CMK (cell line): ENCODE measurements around the gene NKD2.

Experiments used
- DNase-seq: peaks from one replicate; pipeline ENCODE4 v3.0.0-alpha.2; 2010; ENCODE audit warnings: low read depth

The NKD2 gene

DNA sequence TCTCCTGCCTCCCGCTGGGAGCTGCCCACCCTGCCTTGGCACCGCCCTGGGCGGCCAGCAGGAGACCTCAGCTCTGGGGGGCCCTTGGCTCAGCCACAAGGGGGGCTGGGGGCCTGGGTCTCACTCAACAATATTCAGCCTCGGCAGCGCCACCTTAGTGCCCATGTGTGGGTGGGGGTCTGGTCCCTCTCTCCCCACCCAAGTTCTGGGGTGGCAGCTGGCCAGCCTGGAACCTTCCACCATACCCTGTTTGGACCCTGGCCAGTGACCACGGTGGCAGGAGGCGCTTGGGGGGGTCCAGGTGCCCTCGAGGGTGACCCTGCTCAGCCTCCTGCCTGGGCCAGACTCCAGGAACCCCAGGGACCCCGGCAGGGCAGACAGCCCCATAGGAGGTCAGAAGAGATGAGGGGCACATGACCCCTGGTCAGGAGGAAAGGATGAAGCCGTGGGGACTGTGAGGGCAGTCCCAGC, 22.2 kb downstream of the NKD2 start:
- DNase-seq, result no peak

GRCh38 chr5:1031306-1031959, 22.8 kb downstream of the NKD2 start:
- no peak for DNase-seq

DNA sequence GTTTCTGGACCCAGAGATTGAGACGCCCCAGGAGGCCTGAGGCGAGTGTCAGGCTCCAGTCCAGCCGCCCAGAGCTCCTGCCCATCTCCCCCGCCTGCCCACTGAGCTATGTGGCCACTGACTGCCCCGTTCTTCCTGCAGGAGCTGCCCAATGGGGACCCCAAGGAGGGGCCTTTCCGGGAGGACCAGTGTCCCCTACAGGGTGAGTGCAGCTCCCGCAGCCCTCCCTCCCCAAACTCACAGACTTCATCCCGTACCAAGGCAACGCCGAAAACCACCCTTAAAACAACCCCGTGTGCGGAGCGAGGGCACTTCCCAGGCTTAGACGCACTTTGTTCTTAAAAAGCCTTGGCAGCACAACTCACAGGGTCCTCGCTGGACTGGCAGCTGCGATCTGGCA, 23.4 kb downstream of the NKD2 start:
- no peak for DNase-seq

- DNase-seq, result no peak
Measured at GRCh38 chr5:1032551-1033027, 24.0 kb downstream of the NKD2 start.

DNA sequence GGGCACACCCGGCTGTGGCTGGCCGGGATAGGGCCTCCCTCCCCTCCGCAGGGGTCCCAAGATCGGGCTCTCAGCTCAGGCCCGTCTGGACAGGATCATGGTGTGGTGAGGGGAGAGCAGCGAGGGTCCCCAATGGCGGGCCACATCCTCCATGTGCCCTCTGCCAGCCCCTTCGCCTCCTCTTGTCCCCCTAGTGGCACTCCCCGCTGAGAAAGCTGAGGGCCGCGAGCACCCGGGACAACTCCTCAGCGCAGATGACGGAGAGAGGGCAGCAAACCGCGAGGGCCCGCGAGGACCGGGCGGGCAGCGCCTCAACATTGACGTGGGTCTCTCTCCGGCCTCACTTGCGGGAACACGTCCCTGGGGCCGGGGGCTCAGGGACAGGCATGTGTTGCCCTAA, 24.6 kb downstream of the NKD2 start:
- DNase-seq, result no peak

- DNase-seq, result no peak
Measured at GRCh38 chr5:1033606-1034420, 25.2 kb downstream of the NKD2 start.

DNA sequence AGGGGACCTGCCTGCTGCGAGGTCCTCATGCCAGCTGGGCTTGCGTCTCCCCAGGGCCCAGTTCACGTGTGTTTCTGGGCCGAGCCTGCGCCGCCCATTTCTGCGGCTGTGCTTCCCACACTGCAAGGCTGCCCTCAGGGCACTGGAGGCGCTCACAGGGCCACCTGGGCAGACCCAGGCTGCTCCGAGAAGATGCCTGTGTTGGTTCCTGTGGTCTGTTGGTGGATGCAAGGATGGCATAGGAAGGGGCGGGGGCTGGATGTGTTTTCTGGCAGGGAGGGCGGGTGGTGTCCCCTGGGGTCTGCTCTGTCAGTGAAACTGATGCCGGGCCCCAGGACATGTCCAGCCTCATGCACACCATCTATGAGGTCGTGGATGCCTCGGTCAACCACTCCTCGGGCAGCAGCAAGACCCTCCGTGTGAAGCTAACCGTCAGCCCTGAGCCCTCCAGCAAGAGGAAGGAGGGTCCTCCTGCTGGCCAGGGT, 25.9 kb downstream of the NKD2 start:
- DNase-seq, result no peak

- DNase-seq, result no peak
Measured at GRCh38 chr5:1034986-1035385, 26.4 kb downstream of the NKD2 start.

DNA sequence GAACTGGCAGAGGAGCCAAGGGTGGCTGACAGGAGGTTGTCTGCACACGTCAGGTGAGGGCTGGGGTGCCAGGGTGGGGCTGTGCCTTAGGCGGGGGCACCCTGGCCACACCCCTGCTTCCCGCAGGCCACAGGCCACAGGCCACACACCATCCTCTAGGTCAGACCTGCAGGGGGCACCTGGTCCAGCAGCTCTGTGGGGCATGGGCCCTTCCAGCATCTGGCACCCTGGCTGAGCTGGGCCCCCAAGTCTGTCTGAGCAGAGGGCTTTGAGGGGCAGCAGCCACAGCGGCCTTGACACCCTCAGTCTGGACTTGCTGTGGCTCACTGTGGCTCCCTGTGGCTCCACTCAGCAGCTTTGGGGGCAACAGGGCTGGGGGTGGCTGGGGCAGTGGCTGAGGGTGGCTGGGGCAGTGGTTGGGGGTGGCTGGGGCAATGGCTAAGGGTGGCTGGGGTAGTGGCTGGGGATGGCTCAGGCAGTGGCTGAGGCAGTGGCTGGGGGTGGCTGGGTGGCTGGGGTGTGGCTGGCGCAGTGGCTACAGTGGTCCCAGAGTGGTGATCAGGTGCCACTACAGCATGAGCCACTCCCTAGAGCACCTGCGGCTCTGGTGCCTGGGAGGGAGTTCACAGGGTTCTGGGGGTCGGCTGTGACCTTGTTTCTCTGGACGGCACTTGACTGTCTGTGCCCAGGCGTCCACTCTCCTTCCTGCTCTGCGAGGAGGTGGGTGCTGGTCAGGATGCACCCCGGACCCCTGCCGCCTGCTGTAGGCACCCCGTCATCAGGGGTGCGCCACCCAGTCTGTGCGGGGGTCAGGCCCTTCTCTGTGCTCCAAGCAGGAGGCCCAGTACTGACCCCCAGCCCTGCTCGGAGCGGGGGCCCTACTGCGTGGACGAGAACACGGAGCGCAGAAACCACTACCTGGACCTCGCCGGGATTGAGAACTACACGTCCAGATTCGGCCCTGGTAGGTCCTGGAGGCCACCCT, 27.1 kb downstream of the NKD2 start:
- no peak for DNase-seq

DNA sequence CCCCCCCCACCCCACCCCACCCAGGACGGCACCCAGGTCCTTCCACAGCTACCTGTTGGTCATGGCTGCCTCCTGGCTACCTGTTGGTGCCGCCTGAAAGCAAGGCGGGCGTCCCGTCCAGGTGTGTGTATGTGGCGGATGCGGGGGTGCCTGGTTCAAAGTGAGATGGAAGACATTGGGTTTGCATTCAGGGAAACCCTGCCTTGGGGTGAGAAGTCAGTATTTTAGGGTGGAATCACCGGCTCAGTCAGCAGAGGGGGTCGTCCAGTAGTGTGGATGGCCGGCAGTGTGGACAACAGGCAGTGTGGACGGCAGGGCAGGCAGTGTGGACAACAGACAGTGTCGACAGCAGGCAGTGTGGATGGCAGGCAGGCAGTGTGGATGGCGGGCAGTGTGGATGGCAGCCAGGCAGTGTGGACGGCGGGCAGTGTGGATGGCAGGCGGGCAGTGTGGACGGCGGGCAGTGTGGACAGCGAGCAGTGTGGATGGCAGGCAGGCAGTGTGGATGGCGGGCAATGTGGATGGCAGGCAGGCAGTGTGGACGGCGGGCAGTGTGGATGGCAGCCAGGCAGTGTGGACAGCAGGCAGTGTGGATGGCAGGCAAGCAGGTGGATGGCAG, 28.0 kb downstream of the NKD2 start:
- DNase-seq, result no peak

DNA sequence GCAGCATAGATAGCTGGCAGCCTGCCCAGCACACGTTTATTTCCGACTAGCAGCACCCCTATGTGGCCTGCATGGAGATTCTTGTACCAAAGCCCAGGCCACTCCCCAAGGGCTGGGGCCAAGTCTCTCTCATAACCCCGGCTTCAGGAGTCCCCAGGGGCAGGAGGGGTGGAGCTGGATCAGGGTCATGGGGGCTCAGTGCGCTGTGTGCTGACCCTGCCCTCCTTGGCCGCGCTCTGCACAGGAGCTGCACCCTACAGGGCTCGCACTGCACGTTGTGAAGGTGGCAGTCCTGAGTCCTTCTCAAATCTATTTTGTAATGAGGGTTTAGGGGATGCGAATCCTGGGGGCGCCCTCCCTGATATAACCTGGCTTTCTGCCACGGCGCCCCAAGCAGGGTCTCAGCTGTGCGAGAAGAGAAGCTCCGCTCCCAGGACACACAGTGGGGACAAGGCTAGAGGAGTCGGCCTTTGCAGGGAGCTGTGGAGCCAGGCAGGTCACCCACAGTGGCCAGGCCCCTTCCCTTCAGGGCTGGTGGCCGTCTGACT, 28.6 kb downstream of the NKD2 start:
- no peak for DNase-seq

DNA sequence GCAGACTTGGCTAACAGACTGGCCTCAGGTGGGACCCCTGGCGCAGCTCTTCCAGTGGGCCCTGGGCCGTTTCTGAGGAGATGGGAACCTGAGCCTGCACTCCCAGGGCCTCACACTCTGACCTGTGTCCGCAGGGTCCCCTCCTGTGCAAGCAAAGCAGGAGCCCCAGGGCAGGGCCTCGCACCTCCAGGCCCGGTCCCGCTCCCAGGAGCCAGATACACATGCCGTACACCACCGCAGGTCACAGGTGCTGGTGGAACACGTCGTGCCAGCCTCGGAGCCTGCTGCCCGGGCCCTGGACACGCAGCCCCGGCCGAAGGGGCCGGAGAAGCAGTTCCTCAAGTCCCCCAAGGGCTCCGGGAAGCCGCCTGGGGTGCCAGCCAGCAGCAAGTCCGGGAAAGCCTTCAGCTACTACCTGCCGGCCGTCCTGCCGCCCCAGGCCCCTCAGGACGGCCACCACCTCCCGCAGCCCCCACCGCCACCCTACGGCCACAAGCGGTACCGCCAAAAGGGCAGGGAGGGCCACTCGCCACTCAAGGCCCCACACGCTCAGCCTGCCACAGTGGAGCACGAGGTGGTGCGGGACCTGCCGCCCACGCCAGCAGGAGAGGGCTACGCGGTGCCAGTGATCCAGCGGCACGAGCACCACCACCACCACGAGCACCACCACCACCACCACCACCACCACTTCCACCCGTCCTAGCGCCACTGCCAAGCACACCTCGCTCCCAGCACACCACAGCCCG, 29.2 kb downstream of the NKD2 start:
- DNase-seq, result no peak

- no peak for DNase-seq
Measured at GRCh38 chr5:1038417-1039209, 30.0 kb downstream of the NKD2 start.

DNA sequence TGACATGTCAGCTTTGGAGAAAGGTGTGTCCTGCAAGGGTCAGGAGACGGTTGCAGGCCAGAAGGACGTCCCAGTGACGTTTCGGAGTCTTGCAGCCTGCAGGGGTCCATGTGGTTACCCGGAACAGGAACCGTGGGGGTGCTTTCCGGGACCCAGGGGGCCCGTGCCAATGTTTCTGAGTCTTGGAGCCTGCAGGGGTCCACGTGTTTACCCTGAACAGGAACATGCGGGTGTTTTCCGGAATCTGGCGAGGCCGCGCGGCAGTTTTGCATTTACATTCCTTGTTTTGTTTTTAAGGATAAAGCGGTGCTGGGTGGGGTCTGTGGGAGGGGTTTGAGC, 30.6 kb downstream of the NKD2 start:
- no peak for DNase-seq

GRCh38 chr5:1039706-1040260, 31.2 kb downstream of the NKD2 start:
- no peak for DNase-seq

DNA sequence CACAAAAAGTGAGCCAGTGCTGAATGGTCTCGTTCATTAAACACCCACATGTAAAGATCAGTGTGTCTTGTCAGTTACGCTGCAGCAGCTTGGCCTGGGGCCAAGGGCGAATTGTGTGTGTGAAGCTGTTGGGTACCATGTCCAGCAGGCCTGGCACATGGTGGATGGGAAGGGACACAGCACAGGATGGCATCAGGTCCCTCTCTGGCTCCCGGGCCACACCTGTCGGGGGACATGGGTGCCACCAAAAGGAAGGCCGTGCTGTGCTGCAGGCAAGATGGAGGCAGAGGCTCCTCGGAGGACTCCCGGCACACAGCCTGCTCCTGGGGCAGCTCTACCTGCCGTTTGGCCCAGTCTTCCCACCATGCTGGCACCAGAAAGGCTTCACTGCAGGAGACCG, 32.0 kb downstream of the NKD2 start:
- DNase-seq, result no peak

DNA sequence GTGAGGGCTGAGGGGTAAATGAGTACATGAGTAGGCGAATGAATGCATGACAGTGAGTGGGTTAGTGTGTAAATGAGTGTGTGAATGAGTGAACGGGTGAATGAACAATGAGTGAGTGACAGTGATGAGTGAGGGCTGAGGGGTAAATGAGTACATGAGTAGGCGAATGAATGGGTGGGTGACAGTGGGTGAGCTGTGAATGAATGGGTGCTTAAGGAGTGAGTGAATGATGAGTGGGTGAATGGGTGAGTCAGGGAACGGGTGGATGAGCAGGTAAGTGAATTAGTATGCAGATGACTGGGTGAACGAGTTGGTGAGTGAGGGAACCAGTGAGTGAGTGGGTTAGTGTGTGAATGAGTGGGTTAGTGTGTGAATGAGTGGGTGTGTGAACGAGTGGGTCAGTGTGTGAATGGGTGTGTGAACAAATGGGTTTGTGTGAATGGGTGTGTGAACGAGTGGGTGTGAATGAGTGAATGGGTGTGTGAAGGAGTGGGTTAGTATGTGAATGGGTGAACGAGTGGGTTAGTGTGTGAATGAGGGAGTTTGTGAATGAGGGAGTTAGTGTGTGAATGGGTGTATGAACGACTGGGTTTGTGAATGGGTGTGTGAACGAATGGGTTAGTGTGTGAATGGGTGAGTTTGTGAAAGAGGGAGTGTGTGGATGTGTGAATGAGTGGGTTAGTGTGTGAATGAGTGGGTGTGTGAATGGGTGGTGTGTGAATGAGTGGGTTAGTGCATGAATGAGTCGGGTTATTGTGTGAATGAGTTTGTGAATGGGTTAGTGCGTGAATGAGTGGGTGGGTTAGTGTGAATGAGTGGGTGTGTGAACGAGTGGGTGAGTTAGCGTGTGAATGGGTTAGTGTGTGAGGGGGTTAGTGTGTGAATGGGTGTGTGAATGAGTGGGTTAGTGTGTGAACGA, 32.9 kb downstream of the NKD2 start:
- no peak for DNase-seq

DNA sequence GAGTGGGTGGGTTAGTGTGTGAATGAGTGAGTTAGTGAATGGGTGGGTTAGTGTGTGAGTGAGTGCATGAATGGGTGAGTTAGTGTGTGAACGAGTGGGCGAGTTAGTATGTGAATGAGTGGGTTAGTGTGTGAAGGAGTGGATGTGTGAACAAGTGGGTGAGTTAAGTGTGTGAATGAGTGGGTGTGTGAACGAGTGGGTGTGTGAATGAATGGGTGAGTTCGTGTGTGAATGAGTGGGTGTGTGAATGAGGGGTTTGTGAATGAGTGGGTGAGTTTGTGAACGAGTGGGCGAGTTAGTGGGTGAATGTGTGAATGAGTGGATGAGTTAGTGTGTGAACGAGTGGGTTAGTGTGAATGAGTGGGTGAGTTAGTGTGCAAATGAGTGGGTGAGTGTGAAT, 34.0 kb downstream of the NKD2 start:
- DNase-seq, result no peak

DNA sequence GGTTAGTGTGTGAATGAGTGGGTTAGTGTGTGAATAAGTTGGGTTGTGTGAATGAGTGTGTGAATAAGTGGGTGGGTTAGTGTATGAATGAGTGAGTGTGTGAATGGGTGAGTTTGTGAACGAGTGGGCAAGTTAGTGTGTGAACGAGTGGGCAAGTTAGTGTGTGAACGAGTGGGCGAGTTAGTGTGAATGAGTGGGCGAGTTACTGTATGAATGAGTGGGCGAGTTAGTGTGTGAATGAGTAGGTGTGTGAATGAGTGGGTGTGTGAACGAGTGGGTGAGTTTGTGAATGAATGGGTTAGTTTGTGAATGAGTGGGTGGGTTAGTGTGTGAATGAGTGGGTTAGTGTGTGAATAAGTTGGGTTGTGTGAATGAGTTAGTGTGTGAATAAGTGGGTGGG, 34.7 kb downstream of the NKD2 start:
- DNase-seq, result no peak
